ENCODE results near the gene RNF145.

Gene RNF145

GRCh38 chr5:159171274-159171673 is 38.1 kb downstream of the RNF145 start:
- Histone ChIP-seq H3K27me3 (ENCODE audit: low read length) (no peaks in the 10 kb centered on the region), H3K9me2 (replicated peaks; ENCODE audit: insufficient read depth, low read length) (no peaks in the 10 kb centered on the region), H3K9me3 (ENCODE audit: insufficient read depth, low read length) (no peaks in the 10 kb centered on the region), H2AFZ (ENCODE audit: low read depth, low read length, severe bottlenecking) (no peak overlapping the region), H3K9ac (ENCODE audit: low read length) (no peak overlapping the region), H3F3A (ENCODE audit: insufficient read depth) (0 out of 2 replicates have a peak, but pooled peaks cover 7% of the 10 kb centered on the region), H3K27ac (ENCODE audit: low read depth, low read length) (no peak overlapping the region), H3K79me2 (ENCODE audit: insufficient read depth, low read length) (no peaks in the 10 kb centered on the region), H3K4me2 (ENCODE audit: low read depth, low read length, poor library complexity, severe bottlenecking) (peak overlapping the region; percentile 2), H3K4me3 (ENCODE audit: insufficient read depth, low read length, poor library complexity, severe bottlenecking) (no peak overlapping the region), H4K20me1 (ENCODE audit: low read depth, low read length) (no peaks in the 10 kb centered on the region), H3K36me3 (ENCODE audit: low read length) (peaks cover 18% of the 10 kb centered on the region; the same call in 1 of the 2 replicates)
- TF ChIP-seq EZH2phosphoT487 (conservative IDR thresholded peaks at IDR 0.05; ENCODE audit: low read length) (no peak), CTCF (IDR thresholded peaks at IDR 0.05; ENCODE audit: insufficient read depth, low read length, poor library complexity, severe bottlenecking) (no peak)

- Histone ChIP-seq H3K4me2 (ENCODE audit: low read depth, low read length, poor library complexity, severe bottlenecking) (no peak overlapping the region), H2AFZ (ENCODE audit: low read depth, low read length, severe bottlenecking) (no peak overlapping the region), H3K9me3 (ENCODE audit: insufficient read depth, low read length) (no peaks in the 10 kb centered on the region), H4K20me1 (ENCODE audit: low read depth, low read length) (no peaks in the 10 kb centered on the region), H3K79me2 (ENCODE audit: insufficient read depth, low read length) (no peaks in the 10 kb centered on the region), H3K9me2 (replicated peaks; ENCODE audit: insufficient read depth, low read length) (no peaks in the 10 kb centered on the region), H3K9ac (ENCODE audit: low read length) (no peak overlapping the region), H3K27ac (ENCODE audit: low read depth, low read length) (no peak overlapping the region), H3K27me3 (ENCODE audit: low read length) (no peaks in the 10 kb centered on the region), H3K36me3 (ENCODE audit: low read length) (peaks cover 13% of the 10 kb centered on the region; the same call in 1 of the 2 replicates), H3F3A (ENCODE audit: insufficient read depth) (0 out of 2 replicates have a peak, but pooled peaks cover 7% of the 10 kb centered on the region), H3K4me3 (ENCODE audit: insufficient read depth, low read length, poor library complexity, severe bottlenecking) (no peak overlapping the region)
- TF ChIP-seq EZH2phosphoT487 (conservative IDR thresholded peaks at IDR 0.05; ENCODE audit: low read length) (no peak), CTCF (IDR thresholded peaks at IDR 0.05; ENCODE audit: insufficient read depth, low read length, poor library complexity, severe bottlenecking) (no peak)
Observed at GRCh38 chr5:159170021-159170420, 39.3 kb downstream of the RNF145 start.

DNA sequence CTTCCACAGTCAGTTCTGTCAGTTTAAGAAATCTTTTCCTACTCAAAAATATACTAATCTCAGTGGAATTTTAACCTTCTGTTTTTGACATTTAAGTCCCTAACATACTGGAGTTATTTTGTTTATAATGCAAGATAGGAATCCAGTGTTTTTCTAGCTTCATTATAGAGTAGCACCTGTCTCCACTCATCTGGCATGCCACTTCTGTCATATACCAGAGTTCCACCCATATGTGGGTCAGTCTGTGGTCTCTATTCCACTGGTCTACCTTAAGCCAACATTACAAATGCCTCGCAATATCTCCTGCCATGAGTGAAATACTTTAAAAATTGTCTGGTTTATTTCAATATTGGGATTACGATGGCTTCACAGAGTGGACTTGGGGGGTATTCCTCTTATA is 42.9 kb downstream of the RNF145 start:
- H3K9ac ChIP-seq (ENCODE audit: low read length), result no peak overlapping the region
- H3K9me2 ChIP-seq (replicated peaks; ENCODE audit: insufficient read depth, low read length), result no peaks in the 10 kb centered on the region
- H3K4me2 ChIP-seq (ENCODE audit: low read depth, low read length, poor library complexity, severe bottlenecking), result no peak overlapping the region
- H3K27me3 ChIP-seq (ENCODE audit: low read length), result no peaks in the 10 kb centered on the region
- H2AFZ ChIP-seq (ENCODE audit: low read depth, low read length, severe bottlenecking), result no peak overlapping the region
- H4K20me1 ChIP-seq (ENCODE audit: low read depth, low read length), result no peaks in the 10 kb centered on the region
- no peaks in the 10 kb centered on the region for H3K9me3 ChIP-seq (ENCODE audit: insufficient read depth, low read length)
- no peaks in the 10 kb centered on the region for H3K79me2 ChIP-seq (ENCODE audit: insufficient read depth, low read length)
- H3K36me3 ChIP-seq (ENCODE audit: low read length), result peaks cover 19% of the 10 kb centered on the region; the same call in 1 of the 2 replicates
- no peak overlapping the region for H3K27ac ChIP-seq (ENCODE audit: low read depth, low read length)
- TF ChIP-seq CTCF (IDR thresholded peaks at IDR 0.05; ENCODE audit: insufficient read depth, low read length, poor library complexity, severe bottlenecking) (no peak), EZH2phosphoT487 (conservative IDR thresholded peaks at IDR 0.05; ENCODE audit: low read length) (no peak)
- no peak overlapping the region for H3K4me3 ChIP-seq (ENCODE audit: insufficient read depth, low read length, poor library complexity, severe bottlenecking)
- peaks cover 8% of the 10 kb centered on the region; the same call in 1 of the 2 replicates for H3F3A ChIP-seq (ENCODE audit: insufficient read depth)

All from SU-DHL-6 (cell line).